ENCODE results near the gene GIT1. TPM values are rescaled to one million over a fixed set of nuclear protein-coding genes. Genes with fewer than 3 reads are reported as not detected.

GIT1 gene
- total and polyA plus RNA-seq, 8 donors = 38.7 to 57.3 (median 40.7) TPM

DNA sequence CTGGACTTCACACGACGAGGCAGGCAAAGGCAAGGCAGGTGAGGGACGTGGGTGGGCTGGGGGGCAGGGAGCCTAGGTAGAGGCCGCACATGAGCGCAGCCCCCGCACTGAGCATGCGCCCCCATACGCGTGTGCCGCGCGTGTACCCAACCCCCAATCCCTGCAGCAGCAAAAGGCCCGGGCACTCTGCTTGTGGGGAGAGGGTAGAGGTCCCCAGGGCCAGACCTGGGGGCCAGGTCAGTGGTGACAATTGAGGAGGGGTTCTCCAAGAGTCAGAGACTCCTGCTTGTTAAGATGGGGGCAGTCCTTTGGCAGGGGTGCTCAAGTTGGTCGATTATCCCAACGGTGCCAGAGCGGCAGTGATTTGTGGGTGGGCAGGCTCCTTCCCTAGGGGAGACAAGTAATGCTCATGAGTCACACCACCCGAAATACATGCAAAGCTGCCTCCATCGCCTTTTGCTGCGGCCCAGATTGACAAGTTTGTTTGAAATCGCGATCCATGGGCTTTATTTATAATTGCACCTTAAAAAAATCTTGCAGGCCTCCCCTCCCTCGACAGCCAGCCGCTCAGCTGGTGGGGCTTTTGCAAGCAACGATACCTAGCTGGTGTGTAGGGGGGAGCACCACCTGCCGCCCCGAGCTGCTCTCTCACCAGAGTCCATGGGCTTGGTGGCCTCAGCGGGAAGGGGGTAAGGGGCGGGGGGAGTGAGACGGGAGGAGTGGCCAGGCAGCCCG is 1.1 kb upstream of the GIT1 start:
- Histone ChIP-seq H3K36me3 (no peaks in the 10 kb centered on the region), H3K9me3 (no peaks in the 10 kb centered on the region), H3K27ac (peak overlapping the region; percentile 73 to 80), H3K4me3 (peak overlapping the region; percentile 31 to 52), H3K4me1 (peaks cover 40 to 77% of the 10 kb centered on the region in 2 donors), H3K27me3 (peaks cover 0 to 46% of the 10 kb centered on the region in 2 donors)
- TF ChIP-seq, protein P1, sequence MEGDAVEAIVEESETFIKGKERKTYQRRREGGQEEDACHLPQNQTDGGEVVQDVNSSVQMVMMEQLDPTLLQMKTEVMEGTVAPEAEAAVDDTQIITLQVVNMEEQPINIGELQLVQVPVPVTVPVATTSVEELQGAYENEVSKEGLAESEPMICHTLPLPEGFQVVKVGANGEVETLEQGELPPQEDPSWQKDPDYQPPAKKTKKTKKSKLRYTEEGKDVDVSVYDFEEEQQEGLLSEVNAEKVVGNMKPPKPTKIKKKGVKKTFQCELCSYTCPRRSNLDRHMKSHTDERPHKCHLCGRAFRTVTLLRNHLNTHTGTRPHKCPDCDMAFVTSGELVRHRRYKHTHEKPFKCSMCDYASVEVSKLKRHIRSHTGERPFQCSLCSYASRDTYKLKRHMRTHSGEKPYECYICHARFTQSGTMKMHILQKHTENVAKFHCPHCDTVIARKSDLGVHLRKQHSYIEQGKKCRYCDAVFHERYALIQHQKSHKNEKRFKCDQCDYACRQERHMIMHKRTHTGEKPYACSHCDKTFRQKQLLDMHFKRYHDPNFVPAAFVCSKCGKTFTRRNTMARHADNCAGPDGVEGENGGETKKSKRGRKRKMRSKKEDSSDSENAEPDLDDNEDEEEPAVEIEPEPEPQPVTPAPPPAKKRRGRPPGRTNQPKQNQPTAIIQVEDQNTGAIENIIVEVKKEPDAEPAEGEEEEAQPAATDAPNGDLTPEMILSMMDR (IDR thresholded peaks at IDR 0.05) = no peak
- ATAC-seq = no peak
- intact Hi-C loops (cut with DNase I) = no loop called here
- no peak for DNase-seq

DNA sequence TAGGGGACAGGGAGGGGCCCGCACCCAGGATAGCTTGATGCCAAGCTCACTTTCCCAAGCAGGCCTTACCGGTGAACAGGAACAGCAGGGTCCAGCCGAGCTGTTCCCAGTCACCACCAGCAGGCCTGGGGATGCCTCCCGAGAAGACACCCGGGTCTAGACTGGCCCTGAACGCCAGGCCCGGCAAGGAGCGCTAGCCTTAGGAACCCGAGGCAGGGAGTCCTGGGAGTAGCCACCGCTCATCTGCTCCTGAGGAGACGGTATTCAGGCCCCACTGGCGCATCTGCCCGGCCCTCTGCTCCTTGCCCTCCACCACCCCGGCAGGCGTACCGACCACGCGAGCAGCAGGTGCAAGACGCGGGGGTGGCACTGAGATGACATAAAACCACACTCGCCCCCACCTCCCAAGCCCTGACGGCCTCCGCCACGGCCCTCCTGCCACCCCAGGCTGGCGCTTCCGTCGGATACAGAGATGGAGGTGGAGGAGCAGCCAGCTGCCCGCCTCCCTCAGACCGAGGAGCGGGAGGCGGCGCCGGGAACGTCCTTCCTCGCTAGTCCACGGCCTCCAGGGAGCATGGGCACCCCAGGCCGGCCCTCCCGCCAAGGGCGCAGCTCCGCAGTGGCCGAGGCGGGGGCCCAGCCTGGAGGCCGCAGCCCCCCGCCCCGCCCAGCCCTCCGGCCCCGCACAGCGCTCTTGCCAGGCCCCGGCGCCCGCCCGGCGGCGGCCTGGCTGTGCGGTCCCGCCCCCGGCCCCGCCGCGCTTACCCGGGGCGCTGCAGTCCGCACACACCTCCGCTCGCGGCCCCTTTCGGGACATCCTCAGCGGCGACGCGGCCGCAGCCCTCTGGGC is 661 bp downstream of the GIT1 start:
- TF ChIP-seq, protein P1 (IDR thresholded peaks at IDR 0.05) = no peak

DNA sequence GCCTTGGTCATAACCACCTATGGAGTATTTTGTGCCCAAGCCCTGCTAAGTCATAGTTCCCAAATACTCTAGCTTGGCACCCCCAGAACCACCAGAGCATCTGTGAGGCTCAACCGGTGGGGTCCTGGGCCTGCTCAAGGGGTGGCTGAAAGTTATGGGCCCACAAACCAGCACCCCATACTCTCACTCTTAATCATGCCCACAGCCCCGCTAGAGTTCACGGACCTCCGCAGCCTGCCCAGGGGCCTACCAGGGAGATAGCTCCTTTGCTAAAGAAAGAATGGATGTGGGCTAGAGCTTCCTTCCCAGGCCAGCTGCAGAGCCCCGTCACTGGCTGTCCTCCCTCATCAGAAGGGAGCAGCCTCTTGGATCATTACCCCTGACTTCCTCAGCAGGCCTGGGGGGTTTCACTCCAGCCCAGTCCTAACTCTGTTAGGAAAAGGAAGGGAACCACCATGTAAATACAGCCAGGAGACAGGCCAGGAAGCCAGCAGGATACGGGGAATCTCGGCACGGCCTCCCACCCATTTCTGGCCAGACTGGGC is 1.4 kb downstream of the GIT1 start:
- Histone ChIP-seq H3K4me1 (peaks cover 43 to 90% of the 10 kb centered on the region in 2 donors), H3K27me3 (peaks cover 0 to 28% of the 10 kb centered on the region in 2 donors), H3K9me3 (no peaks in the 10 kb centered on the region), H3K36me3 (peaks cover 0 to under 1% of the 10 kb centered on the region in 2 donors), H3K4me3 (peak overlapping the region; percentile 53 to 77), H3K27ac (peak overlapping the region; percentile 41 to 80)
- no peak for ATAC-seq
- DNase-seq = no peak
- TF ChIP-seq, protein P1 (IDR thresholded peaks at IDR 0.05) = no peak
- intact Hi-C loops (cut with DNase I) = no loop called here

More for the DNA sequence above, 661 bp downstream of the GIT1 start:
- Histone ChIP-seq H3K4me3 (peak overlapping the region; percentile 53 to 77), H3K27ac (peak overlapping the region; percentile 41 to 80), H3K27me3 (peaks cover 0 to 33% of the 10 kb centered on the region in 2 donors), H3K9me3 (no peaks in the 10 kb centered on the region), H3K36me3 (no peaks in the 10 kb centered on the region), H3K4me1 (peaks cover 43 to 87% of the 10 kb centered on the region in 2 donors)
- intact Hi-C loops (cut with DNase I) = no loop called here
- ATAC-seq = no peak
- peak in 1 of 4 donors; percentile 88 for DNase-seq

DNA sequence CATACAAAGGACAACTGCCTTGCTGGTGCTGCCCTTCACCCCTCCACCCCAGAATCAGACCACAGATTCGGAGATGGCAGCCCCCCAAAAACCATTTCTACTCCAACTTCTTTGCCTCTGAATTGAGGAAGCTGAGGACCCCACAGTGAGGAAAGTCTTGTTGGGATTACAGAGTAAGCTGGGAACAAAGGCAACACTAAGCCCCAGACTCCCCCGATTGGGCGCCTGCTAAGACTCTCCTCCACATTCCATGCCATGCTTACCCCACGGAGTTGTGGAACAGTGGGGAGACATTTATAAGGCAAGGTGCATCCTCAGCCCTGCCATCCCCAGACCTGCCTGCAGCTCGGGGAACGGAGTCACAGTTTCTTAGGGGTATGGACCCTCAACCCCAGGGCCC is 1.9 kb downstream of the GIT1 start:
- H3K4me3 ChIP-seq = peak overlapping the region in 1 of 2 donors; percentile 77
- H3K27me3 ChIP-seq = peaks cover 0 to 25% of the 10 kb centered on the region in 2 donors
- intact Hi-C loops (cut with DNase I) = no loop called here
- no peak for ATAC-seq
- peak overlapping the region in 1 of 2 donors; percentile 80 for H3K27ac ChIP-seq
- H3K4me1 ChIP-seq = peaks cover 41 to 87% of the 10 kb centered on the region in 2 donors
- TF ChIP-seq, protein P1 (IDR thresholded peaks at IDR 0.05) = no peak
- peaks cover 0 to 6% of the 10 kb centered on the region in 2 donors for H3K36me3 ChIP-seq
- no peaks in the 10 kb centered on the region for H3K9me3 ChIP-seq
- no peak for DNase-seq
